VCaP (cell line): ENCODE measurements around the gene CNNM3.

Experiments used
- H3K27ac ChIP-seq: fragments of 450-650 bp; 2 replicates; pipeline ENCODE4 v1.5.1; 2017
- CTCF ChIP-seq: fragments of 450-650 bp; conservative IDR thresholded peaks from 2 replicates; pipeline ENCODE4 v1.5.1; 2017; ENCODE audit warnings: mild to moderate bottlenecking, moderate library complexity

The CNNM3 gene

GRCh38 chr2:96816127-96816835 is at the start of gene CNNM3:
TSS of gene CNNM3 (plus strand) at chr2:96816268. CDS start at chr2:96816278, 10 bp downstream.
- peak within 1 kb of the TSS; percentile 91 for H3K27ac ChIP-seq
- peak; percentile 55 for TF ChIP-seq CTCF

- no peak overlapping the region for H3K27ac ChIP-seq
- no peak for TF ChIP-seq CTCF
Measured at GRCh38 chr2:96767135-96767871, 48.8 kb upstream of the CNNM3 start.

GRCh38 chr2:96768083-96768561 is 47.9 kb upstream of the CNNM3 start:
- no peak overlapping the region; the same call in 1 of the 2 replicates for H3K27ac ChIP-seq
- no peak for TF ChIP-seq CTCF

- TF ChIP-seq CTCF, result no peak
- peak overlapping the region; percentile 85 for H3K27ac ChIP-seq
Measured at GRCh38 chr2:96769814-96770213, 46.3 kb upstream of the CNNM3 start.

GRCh38 chr2:96770442-96771202 is 45.4 kb upstream of the CNNM3 start:
- TF ChIP-seq CTCF, result no peak
- peak overlapping the region; percentile 85 for H3K27ac ChIP-seq

- TF ChIP-seq CTCF, result peak; percentile 54
- H3K27ac ChIP-seq, result peak overlapping the region; percentile 85
Measured at GRCh38 chr2:96771796-96772618, 44.1 kb upstream of the CNNM3 start.
